Osteocyte (in vitro differentiated cells): ENCODE data around the gene SLC6A12. TPM values are rescaled to one million over a fixed set of nuclear protein-coding genes. Genes with fewer than 3 reads are reported as not detected.

Experiments
- DNase-seq: peaks from one replicate; pipeline ENCODE4 v3.0.0; 2021; ENCODE audit warnings: mixed read lengths; ENCODE audit not compliant: unreplicated experiment; ENCODE audit errors: extremely low spot score
- H3K27ac Mint-ChIP-seq: one replicate; pipeline ENCODE4 v1.8.0; 2021; ENCODE audit warnings: mild to moderate bottlenecking, mixed read lengths; ENCODE audit not compliant: unreplicated experiment
- H3K27me3 Mint-ChIP-seq: one replicate; pipeline ENCODE4 v1.8.0; 2021; ENCODE audit warnings: mixed read lengths; ENCODE audit not compliant: unreplicated experiment
- H3K36me3 Mint-ChIP-seq: one replicate; pipeline ENCODE4 v1.8.0; 2021; ENCODE audit warnings: mixed read lengths; ENCODE audit not compliant: unreplicated experiment
- H3K4me1 Mint-ChIP-seq: one replicate; pipeline ENCODE4 v1.8.0; 2021; ENCODE audit warnings: mixed read lengths; ENCODE audit not compliant: unreplicated experiment
- H3K4me3 Mint-ChIP-seq: one replicate; pipeline ENCODE4 v1.8.0; 2021; ENCODE audit warnings: mild to moderate bottlenecking, moderate library complexity, mixed read lengths; ENCODE audit not compliant: unreplicated experiment
- H3K9me3 Mint-ChIP-seq: one replicate; pipeline ENCODE4 v1.8.0; 2021; ENCODE audit warnings: mixed read lengths; ENCODE audit not compliant: unreplicated experiment
- CTCF ChIP-seq: fragments of 200-600 bp; sonication (generic); IDR thresholded peaks from 2 replicates; pipeline ENCODE4 v1.5.0; 2021; ENCODE audit warnings: antibody characterized with exemption, mild to moderate bottlenecking, moderate library complexity
- total RNA-seq: library from RNA; stranded (reverse); gene quantifications from 2 replicates; pipeline ENCODE4 v1.2.1, GENCODE V29; 2021

Gene SLC6A12
- total RNA-seq, 1 donor from 2014 or later = not detected

- H3K27me3 Mint-ChIP-seq = peaks cover 54% of the 10 kb centered on the region
Measured at GRCh38 chr12:256958-257357, 43.0 kb upstream of the SLC6A12 start.

GRCh38 chr12:256225-256624 lies 42.3 kb upstream of the SLC6A12 start:
- peaks cover 55% of the 10 kb centered on the region for H3K27me3 Mint-ChIP-seq
- TF ChIP-seq CTCF = no peak
- no peak overlapping the region for H3K27ac Mint-ChIP-seq
- peak; percentile 51 for DNase-seq
- no peaks in the 10 kb centered on the region for H3K36me3 Mint-ChIP-seq
- H3K4me1 Mint-ChIP-seq = no peaks in the 10 kb centered on the region
- H3K4me3 Mint-ChIP-seq = no peak overlapping the region
- H3K9me3 Mint-ChIP-seq = no peaks in the 10 kb centered on the region

More at GRCh38 chr12:256958-257357, 43.0 kb upstream of the SLC6A12 start:
- DNase-seq = no peak
- TF ChIP-seq CTCF = no peak
- Mint-ChIP-seq H3K36me3 (no peaks in the 10 kb centered on the region), H3K9me3 (no peaks in the 10 kb centered on the region), H3K4me3 (no peak overlapping the region), H3K27ac (no peak overlapping the region), H3K4me1 (no peaks in the 10 kb centered on the region)

- Mint-ChIP-seq H3K4me3 (no peak overlapping the region), H3K27me3 (peaks cover 59% of the 10 kb centered on the region), H3K27ac (no peak overlapping the region), H3K9me3 (no peaks in the 10 kb centered on the region), H3K36me3 (no peaks in the 10 kb centered on the region), H3K4me1 (no peaks in the 10 kb centered on the region)
- DNase-seq = peak; percentile 64
- TF ChIP-seq CTCF = no peak
Measured at GRCh38 chr12:254912-255311, 41.0 kb upstream of the SLC6A12 start.

- H3K27ac Mint-ChIP-seq = no peak overlapping the region
- no peaks in the 10 kb centered on the region for H3K9me3 Mint-ChIP-seq
- H3K4me3 Mint-ChIP-seq = no peak overlapping the region
- no peak for TF ChIP-seq CTCF
- no peaks in the 10 kb centered on the region for H3K4me1 Mint-ChIP-seq
- DNase-seq = peak; percentile 49
- no peaks in the 10 kb centered on the region for H3K36me3 Mint-ChIP-seq
- H3K27me3 Mint-ChIP-seq = peaks cover 55% of the 10 kb centered on the region
Measured at GRCh38 chr12:254039-254438, 40.1 kb upstream of the SLC6A12 start.

- Mint-ChIP-seq H3K36me3 (no peaks in the 10 kb centered on the region), H3K4me1 (no peaks in the 10 kb centered on the region), H3K27ac (no peak overlapping the region), H3K9me3 (no peaks in the 10 kb centered on the region), H3K4me3 (no peak overlapping the region), H3K27me3 (peaks cover 58% of the 10 kb centered on the region)
- DNase-seq = peak; percentile 68
- no peak for TF ChIP-seq CTCF
Measured at GRCh38 chr12:253116-253831, 39.3 kb upstream of the SLC6A12 start.
